ENCODE measurements around the gene MADD. TPM values are rescaled to one million over a fixed set of nuclear protein-coding genes. Genes with fewer than 3 reads are reported as not detected.

Gene MADD
- total RNA-seq, 1 experiment from 2014 or later, result 41.0 TPM

- no peak for TF ChIP-seq CTCF (conservative IDR thresholded peaks at IDR 0.05)
- H2AFZ ChIP-seq (ENCODE audit: low read length), result no peak overlapping the region
- no peak overlapping the region for H3T11ph ChIP-seq (ENCODE audit: low read length)
- no peak overlapping the region for H4K8ac ChIP-seq (replicated peaks; ENCODE audit: insufficient read length, low read depth, low read length)
- no peak overlapping the region for H2BK12ac ChIP-seq (ENCODE audit: insufficient read length, low read depth, low read length)
- H2BK20ac ChIP-seq (ENCODE audit: low read depth, low read length, poor library complexity, severe bottlenecking), result no peak overlapping the region
- H3K56ac ChIP-seq (ENCODE audit: insufficient read length, low read depth, low read length), result no peak overlapping the region
- H2BK5ac ChIP-seq (ENCODE audit: insufficient read length, low read length), result no peak overlapping the region
- H3K23ac ChIP-seq (ENCODE audit: insufficient read length, low read depth, low read length), result no peak overlapping the region
- no peak overlapping the region for H3K18ac ChIP-seq (ENCODE audit: insufficient read length, low read depth, low read length)
- no peaks in the 10 kb centered on the region; the same call in 1 of the 2 replicates for H3K4me1 ChIP-seq (ENCODE audit: insufficient read depth, low read length)
- H3K79me2 ChIP-seq (ENCODE audit: insufficient read depth, low read length), result peaks cover 3% of the 10 kb centered on the region; the same call in 1 of the 2 replicates
- H3K79me1 ChIP-seq (ENCODE audit: insufficient read depth, low read depth, low read length, poor library complexity, severe bottlenecking), result no peaks in the 10 kb centered on the region
- WGBS (ENCODE audit: extremely low coverage, insufficient read length, low lambda C conversion rate), result no CpG with 5 or more reads among the region's 2 CpGs
- no peak overlapping the region for H3K27ac ChIP-seq (ENCODE audit: insufficient read length, low read depth, low read length)
- H3K9me3 ChIP-seq (ENCODE audit: control insufficient read depth, low read depth, low read length), result no peaks in the 10 kb centered on the region
- H2AK5ac ChIP-seq (ENCODE audit: insufficient read length, low read length), result no peak overlapping the region
- no peak overlapping the region for H3K4ac ChIP-seq (ENCODE audit: low read depth, low read length)
- no peak overlapping the region for H2BK15ac ChIP-seq (ENCODE audit: low read depth, low read length)
- no peak overlapping the region for H4K91ac ChIP-seq (ENCODE audit: insufficient read length, low read depth, low read length)
- H3K27ac Mint-ChIP-seq, result 0 out of 7 replicates have a peak overlapping the region, but pooled peaks of 1 of the 3 experiments have one; percentile 18
- no peak overlapping the region for H3K14ac ChIP-seq (ENCODE audit: insufficient read depth, low read length)
- H3K27me3 ChIP-seq (ENCODE audit: insufficient read depth, low read length), result no peaks in the 10 kb centered on the region
- no peaks in the 10 kb centered on the region; the same call in 1 of the 2 replicates for H3K27me3 Mint-ChIP-seq (ENCODE audit: low read depth)
- peaks cover 8% of the 10 kb centered on the region for H3K23me2 ChIP-seq (ENCODE audit: insufficient read length, low read depth, low read length, poor library complexity, severe bottlenecking)
- no peak overlapping the region for H3K4me2 ChIP-seq (ENCODE audit: insufficient read depth, insufficient read length, low read length)
- H2BK120ac ChIP-seq (ENCODE audit: low read depth, low read length, poor library complexity, severe bottlenecking), result no peak overlapping the region
- H3K9ac ChIP-seq (ENCODE audit: extremely low read depth, insufficient read length, low read length), result no peak overlapping the region
- no peak for DNase-seq
- H3K36me3 Mint-ChIP-seq (ENCODE audit: insufficient read depth in 1 of 3, low read depth in 3 of 3), result peaks cover 0 to 4% (median 0%) of the 10 kb centered on the region in 3 experiments; a peak in 1 of 7 replicates
- no peak overlapping the region for H3K4me3 Mint-ChIP-seq
- no peaks in the 10 kb centered on the region for H3K9me3 Mint-ChIP-seq
- H4K5ac ChIP-seq (ENCODE audit: insufficient read length, low read depth, low read length), result no peak overlapping the region
- H3K4me1 Mint-ChIP-seq, result peaks cover 17 to 24% of the 10 kb centered on the region in 2 experiments
- no peaks in the 10 kb centered on the region for H4K20me1 ChIP-seq (ENCODE audit: control insufficient read depth, insufficient read depth, insufficient read length)
These were observed 16.3 kb upstream of the MADD start for GRCh38 chr11:47253660-47254059.
